Gastrocnemius medialis (tissue), 4 donors: ENCODE measurements around the gene PHF21B. TPM values are rescaled to one million over a fixed set of nuclear protein-coding genes. Genes with fewer than 3 reads are reported as not detected.

Experiments used
- ATAC-seq, 2 donors: fragments of 150-250 bp; one replicate each; pipeline ENCODE4 v1.9.1; 2016
- DNase-seq, 2 donors: peaks; one replicate each; pipeline ENCODE4 v3.0.0-alpha.2; 2019
- H3K27ac ChIP-seq, 4 donors: fragments of 200-600 bp; sonication (generic); 1 replicate in 1 of 4; 2 replicates in 3 of 4; pipeline ENCODE4 v1.5.1; 2016 to 2018; ENCODE audit warnings: mild to moderate bottlenecking in 2 of 4, moderate library complexity in 1 of 4
- H3K27me3 ChIP-seq, 3 donors: fragments of 200-600 bp; sonication (generic) in 2 of 3; 1 replicate in 1 of 3; 2 replicates in 2 of 3; pipeline versions ENCODE4 v1.5.1 to v1.6.0; 2016 to 2019; ENCODE audit warnings: mild to moderate bottlenecking in 1 of 3, moderate library complexity in 1 of 3
- H3K36me3 ChIP-seq, 2 donors: fragments of 200-600 bp; sonication (generic) in 1 of 2; one replicate each; pipeline ENCODE4 v1.5.1; 2017 to 2018
- H3K4me1 ChIP-seq, 2 donors: fragments of 200-600 bp; sonication (generic) in 1 of 2; one replicate each; pipeline ENCODE4 v1.5.1; 2016 to 2017; ENCODE audit warnings: mild to moderate bottlenecking in 2 of 2
- H3K4me3 ChIP-seq, 4 donors: fragments of 200-600 bp; sonication (generic) in 3 of 4; 1 replicate in 1 of 4; 2 replicates in 3 of 4; pipeline ENCODE4 v1.5.1; 2016 to 2019; ENCODE audit warnings: mild to moderate bottlenecking in 2 of 4
- H3K9me3 ChIP-seq, 3 donors: fragments of 200-600 bp; sonication (generic) in 2 of 3; 1 replicate in 1 of 3; 2 replicates in 2 of 3; pipeline ENCODE4 v1.5.1; 2016 to 2019
- CTCF ChIP-seq, 5 experiments: fragments of 450-650 bp in 3 of 5; fragments of 200-600 bp in 2 of 5; sonication (generic) in 2 of 5; IDR thresholded peaks in 4 of 5; conservative IDR thresholded peaks in 1 of 5; 1 replicate in 4 of 5; 2 replicates in 1 of 5; pipeline ENCODE4 v1.5.1; 2016 to 2019; ENCODE audit warnings: antibody characterized with exemption in 5 of 5, mild to moderate bottlenecking in 3 of 5, moderate library complexity in 3 of 5
- POLR2A ChIP-seq, 2 donors: fragments of 450-650 bp; IDR thresholded peaks; one replicate each; pipeline ENCODE4 v1.6.1; 2017; ENCODE audit warnings: antibody characterized with exemption in 2 of 2, mild to moderate bottlenecking in 2 of 2, moderate library complexity in 2 of 2
- in situ Hi-C, 4 donors: fragments of 200-750 bp; cut with MboI; loops; one replicate each; pipeline versions ENCODE4 v1.15.0 to v1.8.0; 2017; ENCODE audit warnings: low sequenced_read_pairs in 4 of 4
- intact Hi-C: fragments of 100-400 bp; cut with DNase I; formaldehyde crosslinking; loops from one replicate; pipeline ENCODE4 v1.15.1; 2023; ENCODE audit warnings: low total_unique reads
- total RNA-seq, 4 donors: library from RNA; depleted of rRNA; stranded (reverse); fragments of >200 nt; gene quantifications; one replicate each; pipeline versions ENCODE4 v1.1.0 to v1.2.3, GENCODE V29; 2016

The PHF21B gene
- total RNA-seq, 4 donors from 2014 or later: 0.07 TPM; not detected in 3

- in situ Hi-C loops (no loop called here), intact Hi-C loops (no loop called here)
- Histone ChIP-seq H3K27ac (no peak overlapping the region), H3K4me3 (no peak overlapping the region), H3K4me1 (no peaks in the 10 kb centered on the region), H3K27me3 (no peaks in the 10 kb centered on the region), H3K36me3 (no peaks in the 10 kb centered on the region), H3K9me3 (no peaks in the 10 kb centered on the region)
- no peak for TF ChIP-seq CTCF (IDR thresholded peaks at IDR 0.05 in 4 of 5, conservative IDR thresholded peaks at IDR 0.05 in 1 of 5)
- ATAC-seq (no peak), DNase-seq (no peak)
These were observed 114.3 kb downstream of the PHF21B start for GRCh38 chr22:44895296-44896055.

GRCh38 chr22:44894782-44895181 is 115.0 kb downstream of the PHF21B start:
- intact Hi-C loops: no loop called here
- Histone ChIP-seq H3K4me3 (no peak overlapping the region), H3K27me3 (no peaks in the 10 kb centered on the region), H3K36me3 (no peaks in the 10 kb centered on the region), H3K27ac (no peak overlapping the region), H3K9me3 (no peaks in the 10 kb centered on the region), H3K4me1 (no peaks in the 10 kb centered on the region)
- in situ Hi-C loops: no loop called here
- ATAC-seq (no peak), DNase-seq (no peak)
- no peak for TF ChIP-seq POLR2A (IDR thresholded peaks at IDR 0.05)
- no peak for TF ChIP-seq CTCF (IDR thresholded peaks at IDR 0.05 in 4 of 5, conservative IDR thresholded peaks at IDR 0.05 in 1 of 5)

DNA sequence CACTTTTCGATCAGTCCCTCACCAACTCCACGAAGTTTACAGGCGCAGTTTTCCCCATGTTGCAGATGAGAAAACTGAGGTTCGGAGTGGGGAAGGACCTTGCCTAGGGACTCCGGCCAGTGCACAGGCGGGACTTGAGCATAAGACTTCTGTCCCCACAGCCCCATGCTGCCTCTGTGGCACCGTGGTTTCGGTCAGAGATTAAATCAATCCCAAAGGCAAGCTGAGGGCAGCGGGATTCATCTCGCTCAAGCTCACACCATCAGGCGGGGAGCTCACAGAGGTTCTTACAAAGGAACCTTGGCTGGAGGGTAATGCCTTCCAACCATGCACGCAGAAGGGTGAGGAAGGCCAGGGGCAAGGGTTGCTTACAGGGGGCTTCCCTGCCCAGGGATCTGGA is 115.5 kb downstream of the PHF21B start:
- DNase-seq (no peak), ATAC-seq (no peak)
- H3K4me1 ChIP-seq: no peaks in the 10 kb centered on the region
- intact Hi-C loops (no loop called here), in situ Hi-C loops (no loop called here)
- no peaks in the 10 kb centered on the region for H3K36me3 ChIP-seq
- H3K9me3 ChIP-seq: no peaks in the 10 kb centered on the region
- TF ChIP-seq CTCF (IDR thresholded peaks at IDR 0.05 in 4 of 5, conservative IDR thresholded peaks at IDR 0.05 in 1 of 5): no peak
- TF ChIP-seq POLR2A (IDR thresholded peaks at IDR 0.05): no peak
- no peak overlapping the region for H3K27ac ChIP-seq
- no peaks in the 10 kb centered on the region for H3K27me3 ChIP-seq
- no peak overlapping the region for H3K4me3 ChIP-seq

DNA sequence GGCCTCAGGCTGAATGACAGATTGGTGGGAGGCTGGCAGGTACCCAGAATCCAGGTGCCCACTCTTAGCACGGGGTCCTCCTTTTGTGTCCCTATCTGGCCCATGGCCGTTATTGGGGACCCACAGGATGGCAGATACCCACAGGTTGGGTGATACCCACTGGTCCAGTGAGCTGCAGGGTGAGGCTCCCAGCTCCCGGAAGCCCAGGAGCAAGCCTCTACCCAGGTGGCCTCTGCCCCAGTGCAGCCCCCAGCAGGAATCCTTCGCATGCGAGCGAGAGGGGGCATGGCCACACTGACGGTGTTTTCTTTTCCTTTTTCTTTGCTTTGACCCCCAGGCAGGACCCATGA is 116.1 kb downstream of the PHF21B start:
- no peak for DNase-seq
- in situ Hi-C loops (no loop called here), intact Hi-C loops (no loop called here)
- H3K27me3 ChIP-seq: no peaks in the 10 kb centered on the region
- no peaks in the 10 kb centered on the region for H3K9me3 ChIP-seq
- ATAC-seq: no peak
- no peaks in the 10 kb centered on the region for H3K36me3 ChIP-seq
- H3K4me1 ChIP-seq: no peaks in the 10 kb centered on the region
- H3K27ac ChIP-seq: no peak overlapping the region
- no peak overlapping the region for H3K4me3 ChIP-seq
- TF ChIP-seq POLR2A (IDR thresholded peaks at IDR 0.05) (no peak), CTCF (IDR thresholded peaks at IDR 0.05 in 4 of 5, conservative IDR thresholded peaks at IDR 0.05 in 1 of 5) (no peak)
